Skeletal muscle tissue (tissue), 4 donors: ENCODE data around the gene ZNF784. TPM values are rescaled to one million over a fixed set of nuclear protein-coding genes. Genes with fewer than 3 reads are reported as not detected.
"Not testable (repeated sequence)": the region's sequence is repeated elsewhere in the genome, so short reads cannot be mapped to it uniquely, and the experiment has no call there.

Source experiments
- H3K27ac ChIP-seq: one replicate; pipeline ENCODE4 v1.7.0; 2013; ENCODE audit warnings: mild to moderate bottlenecking, low read depth, low read length, inconsistent platforms
- H3K27me3 ChIP-seq, 3 donors: one replicate each; pipeline ENCODE4 v1.7.0; 2013; ENCODE audit warnings: low read length in 3 of 3; ENCODE audit not compliant: control insufficient read depth in 3 of 3, insufficient read depth in 3 of 3
- H3K36me3 ChIP-seq, 3 donors: one replicate each; pipeline ENCODE4 v1.7.0; 2013; ENCODE audit warnings: low read length in 3 of 3; ENCODE audit not compliant: control insufficient read depth in 3 of 3, insufficient read depth in 3 of 3
- H3K4me1 ChIP-seq, 3 donors: one replicate each; pipeline ENCODE4 v1.7.0; 2013; ENCODE audit warnings: low read length in 3 of 3, mild to moderate bottlenecking in 3 of 3; ENCODE audit not compliant: control insufficient read depth in 3 of 3, insufficient read depth in 3 of 3
- H3K4me3 ChIP-seq, 3 donors: one replicate each; pipeline ENCODE4 v1.7.0; 2013; ENCODE audit warnings: low read length in 3 of 3
- H3K9ac ChIP-seq, 3 donors: one replicate each; pipeline ENCODE4 v1.7.0; 2013; ENCODE audit warnings: low read length in 3 of 3, mild to moderate bottlenecking in 3 of 3, moderate library complexity in 2 of 3, low read depth in 1 of 3
- H3K9me3 ChIP-seq, 3 donors: one replicate each; pipeline ENCODE4 v1.7.0; 2013; ENCODE audit warnings: low read length in 3 of 3; ENCODE audit not compliant: control insufficient read depth in 3 of 3
- total RNA-seq: library from RNA; depleted of rRNA; stranded (reverse); fragments of >200 nt; gene quantifications from one replicate; pipeline ENCODE4 v1.2.3, GENCODE V29; 2014
- donor health status: Osteomylitis.

Gene ZNF784
- total RNA-seq, 1 donor from 2014 or later: 8.9 TPM

DNA sequence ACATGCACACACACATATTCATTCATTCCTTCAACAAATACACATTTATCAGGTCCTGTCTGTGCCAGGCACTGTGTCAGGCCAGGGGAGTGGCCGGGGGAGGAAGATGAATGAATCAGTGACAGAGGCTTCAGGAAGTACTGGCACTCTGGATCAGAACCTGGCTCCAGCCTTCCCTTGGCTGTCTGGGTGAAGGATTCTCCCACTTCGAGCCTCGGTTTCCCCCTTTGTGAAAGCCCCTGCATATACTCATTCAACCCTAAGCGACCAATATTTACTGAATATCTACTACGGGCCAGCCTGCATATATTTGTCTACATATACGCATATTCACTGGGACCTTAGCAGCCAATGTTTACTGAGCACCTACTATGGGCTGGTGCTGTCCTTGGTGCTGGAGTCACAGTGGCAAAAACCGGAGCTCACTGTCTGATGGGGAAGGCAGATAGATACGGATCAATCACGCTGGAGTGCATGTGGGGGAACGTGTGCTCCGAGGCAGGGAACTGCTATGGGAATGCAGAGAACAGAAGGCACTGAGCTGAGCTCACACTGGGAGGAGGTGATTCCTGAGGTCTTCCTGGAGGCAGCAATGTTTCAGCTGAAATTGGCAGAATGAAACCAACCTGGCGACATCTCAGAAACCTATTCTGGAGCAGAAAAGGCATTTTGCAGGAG, 43.1 kb downstream of the ZNF784 start:
- H3K4me1 ChIP-seq: peaks cover 18 to 25% (median 21%) of the 10 kb centered on the region in 3 donors
- peak overlapping the region; percentile 85 to 87 (median 86) for H3K4me3 ChIP-seq
- peak overlapping the region; percentile 87 to 91 (median 87) for H3K9ac ChIP-seq
- H3K27me3 ChIP-seq: peaks cover 2 to 14% (median 10%) of the 10 kb centered on the region in 3 donors
- no peaks in the 10 kb centered on the region for H3K9me3 ChIP-seq
- H3K36me3 ChIP-seq: peaks cover 0 to 12% (median 6%) of the 10 kb centered on the region in 3 donors
- peak overlapping the region; percentile 95 for H3K27ac ChIP-seq

DNA sequence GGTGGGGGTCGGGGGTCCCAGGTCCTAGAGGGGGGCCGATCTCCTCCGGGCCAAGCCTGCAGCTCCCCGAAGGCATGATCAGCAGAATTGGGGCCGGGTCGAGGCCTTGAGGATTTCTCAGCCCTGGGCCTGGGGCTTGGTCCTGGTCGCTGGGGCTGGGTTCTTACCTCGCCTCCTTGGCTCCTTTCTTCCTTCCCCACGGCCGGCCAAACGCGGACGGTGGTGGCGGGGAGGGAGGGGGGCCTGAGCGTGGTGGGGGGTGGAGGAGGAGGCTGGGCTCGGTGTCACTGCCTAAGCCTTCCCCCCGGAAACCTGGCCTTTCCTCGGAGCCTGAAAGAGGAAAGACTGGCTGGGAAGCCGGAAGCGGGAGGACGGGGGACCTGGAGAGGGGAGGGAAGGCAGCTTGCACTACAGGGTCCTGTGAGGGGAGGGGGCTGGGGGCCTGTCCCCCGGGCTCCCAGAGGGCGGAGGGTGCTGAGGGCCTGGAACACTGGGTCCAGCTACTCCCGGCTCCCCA, 43.7 kb downstream of the ZNF784 start, which contains the start of gene ZNF579:
TSS of gene ZNF579 (minus strand) at position 221 of the 517 bp plus-strand sequence. CDS start 1,209 bp downstream, outside the sequence.
- peak within 1 kb of the TSS; percentile 95 for H3K27ac ChIP-seq
- H3K4me3 ChIP-seq: peak within 1 kb of the TSS; percentile 85 to 87 (median 86)
- peaks cover 0 to 9% (median 6%) of the 10 kb centered on the region in 3 donors for H3K27me3 ChIP-seq
- peak within 1 kb of the TSS; percentile 90 to 94 (median 91) for H3K9ac ChIP-seq
- peaks cover 12 to 20% (median 16%) of the 10 kb centered on the region in 3 donors for H3K4me1 ChIP-seq
- no peaks in the 10 kb centered on the region for H3K9me3 ChIP-seq
- H3K36me3 ChIP-seq: peaks cover 0 to 12% (median 6%) of the 10 kb centered on the region in 3 donors

DNA sequence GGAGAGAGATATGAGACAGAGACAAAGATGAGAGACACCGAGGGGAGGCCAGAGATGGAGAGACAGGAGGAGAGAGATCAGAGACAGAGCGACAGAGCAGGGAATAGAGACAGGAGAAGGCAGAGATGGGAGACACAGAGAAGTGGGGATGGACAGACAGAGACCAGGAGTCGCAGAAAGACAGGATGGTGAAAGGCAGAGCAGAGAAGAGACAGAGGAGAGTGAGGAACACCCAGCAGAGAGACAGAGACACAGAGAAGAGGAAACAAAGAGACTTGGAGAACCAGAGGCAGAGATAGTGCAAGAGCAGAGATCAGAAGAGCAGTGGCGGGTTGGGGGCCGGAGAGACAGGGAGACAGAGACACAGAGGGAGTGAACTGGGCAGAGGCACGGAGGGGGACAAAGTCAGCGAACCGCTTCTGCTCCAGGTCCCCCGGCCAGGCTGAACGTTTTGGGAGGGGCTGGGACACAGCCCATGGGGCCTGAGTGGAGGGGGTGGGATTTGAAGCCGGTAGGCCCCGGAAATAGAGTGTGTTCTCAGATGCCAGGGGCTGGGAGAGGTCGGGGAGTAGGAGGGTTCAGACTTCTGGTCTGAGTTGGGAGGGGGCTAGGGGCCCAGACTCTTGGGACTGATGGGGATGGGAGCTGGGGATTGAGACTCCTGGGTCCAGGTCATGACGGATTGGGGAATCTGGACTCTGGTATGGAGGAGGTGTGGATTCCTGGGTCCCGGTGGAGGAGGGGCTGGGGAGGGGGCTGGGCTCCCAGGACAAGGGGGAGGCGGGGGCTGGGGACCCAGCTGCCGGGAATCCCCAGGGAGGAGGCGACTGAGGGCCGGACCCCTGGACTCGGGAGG, 44.4 kb downstream of the ZNF784 start:
- peak overlapping the region; percentile 95 for H3K27ac ChIP-seq
- H3K36me3 ChIP-seq: peaks cover 0 to 12% (median 6%) of the 10 kb centered on the region in 3 donors
- peak overlapping the region; percentile 85 to 87 (median 86) for H3K4me3 ChIP-seq
- peaks cover 0 to 5% (median 3%) of the 10 kb centered on the region in 3 donors for H3K27me3 ChIP-seq
- peaks cover 12 to 20% (median 13%) of the 10 kb centered on the region in 3 donors for H3K4me1 ChIP-seq
- H3K9me3 ChIP-seq: no peaks in the 10 kb centered on the region
- H3K9ac ChIP-seq: peak overlapping the region; percentile 90 to 94 (median 91)

DNA sequence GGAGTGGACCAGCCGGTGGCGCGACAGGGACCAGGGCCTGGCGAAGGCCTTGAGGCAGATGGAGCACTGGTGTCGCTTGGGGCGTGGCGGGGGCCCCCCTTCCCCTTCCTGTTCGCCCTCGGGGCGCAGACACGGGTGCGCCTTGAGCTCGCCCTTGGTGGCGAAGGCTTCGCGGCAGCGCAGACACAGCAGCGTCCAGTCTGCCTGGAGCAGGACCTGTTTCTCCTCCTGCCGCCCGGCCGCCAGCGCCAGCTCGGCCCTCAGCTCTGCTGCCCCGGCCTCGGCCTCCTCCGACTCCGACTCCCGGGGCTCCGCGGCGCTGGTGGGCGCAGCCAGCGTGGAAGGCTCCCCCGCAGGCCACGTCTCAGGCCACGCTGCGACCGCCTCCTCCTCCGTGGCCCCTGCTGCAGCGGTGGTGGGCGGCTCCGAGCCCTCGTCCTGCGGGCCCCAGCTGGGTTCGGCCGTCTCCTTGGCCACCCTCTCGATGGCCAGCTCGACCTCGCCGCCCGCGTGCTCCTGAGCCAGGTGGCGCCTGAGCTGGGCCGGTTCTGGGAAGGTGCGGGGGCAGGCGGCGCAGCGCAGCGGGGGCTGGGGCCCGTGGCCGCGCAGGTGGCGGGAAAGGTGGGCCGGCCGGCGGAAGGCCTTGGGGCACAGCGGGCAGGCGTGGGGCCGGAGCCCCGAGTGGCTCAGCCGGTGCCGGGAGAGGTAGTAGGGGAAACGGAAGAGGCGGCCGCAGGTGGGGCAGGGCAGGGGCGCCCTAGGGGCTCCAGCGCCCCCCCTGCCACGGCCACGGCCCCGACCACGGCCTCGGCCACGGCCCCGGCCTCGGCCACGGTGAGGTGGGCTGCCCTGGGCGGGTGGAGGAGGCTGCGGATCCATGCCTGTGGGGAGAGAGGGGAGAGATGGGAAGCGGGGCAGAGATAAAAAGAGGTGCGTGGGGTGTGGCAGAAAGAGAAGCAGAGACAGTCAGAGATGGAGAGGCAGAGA, 45.3 kb downstream of the ZNF784 start:
- peak overlapping the region; percentile 90 to 94 (median 91) for H3K9ac ChIP-seq
- H3K27me3 ChIP-seq: no peaks in the 10 kb centered on the region
- peaks cover 0 to 12% (median 6%) of the 10 kb centered on the region in 3 donors for H3K36me3 ChIP-seq
- H3K9me3 ChIP-seq: no peaks in the 10 kb centered on the region
- H3K4me3 ChIP-seq: peak overlapping the region; percentile 85 to 87 (median 86)
- H3K27ac ChIP-seq: peak overlapping the region; percentile 95
- peaks cover 12 to 20% (median 13%) of the 10 kb centered on the region in 3 donors for H3K4me1 ChIP-seq

DNA sequence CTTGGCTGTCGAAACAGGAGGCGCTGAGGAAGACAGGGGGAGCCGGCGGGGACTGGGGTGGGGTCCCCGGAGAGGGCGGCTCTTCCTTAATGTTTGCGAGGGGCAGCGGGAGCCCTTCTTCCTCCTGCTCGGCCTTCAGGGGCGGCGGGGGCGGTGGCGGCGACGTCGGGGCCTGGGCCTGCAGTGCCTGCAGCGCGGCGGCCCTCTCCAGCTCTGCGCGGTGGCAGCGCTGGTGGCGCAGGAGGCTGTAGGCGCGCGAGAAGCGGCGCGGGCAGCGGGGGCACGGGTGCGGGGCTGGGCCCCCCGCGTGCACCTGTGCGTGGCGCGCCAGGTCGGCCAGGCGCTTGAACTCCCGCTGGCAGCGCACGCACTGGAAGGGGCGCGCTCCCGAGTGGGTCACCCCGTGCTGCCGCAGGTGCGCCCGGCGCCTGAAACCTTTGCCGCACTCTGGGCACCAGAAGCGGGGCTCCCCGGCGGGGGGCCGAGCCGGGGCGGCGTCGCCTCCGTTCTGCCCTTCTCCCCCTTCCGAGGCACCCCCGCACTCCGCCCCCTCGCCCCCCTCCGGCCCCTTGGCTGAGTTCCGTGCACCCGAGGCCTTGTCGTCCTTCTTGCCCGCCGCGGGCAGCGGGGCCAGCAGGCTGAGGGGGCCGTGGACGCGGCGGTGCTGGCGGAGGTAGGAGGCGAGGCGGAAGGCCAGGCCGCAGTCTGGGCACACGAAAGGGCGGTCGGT, 46.2 kb downstream of the ZNF784 start:
- Histone ChIP-seq H3K36me3 (peaks cover 0 to 12% (median 6%) of the 10 kb centered on the region in 3 donors), H3K4me1 (peaks cover 12 to 20% (median 13%) of the 10 kb centered on the region in 3 donors), H3K27ac (no peak overlapping the region), H3K9ac (no peak overlapping the region), H3K9me3 (no peaks in the 10 kb centered on the region), H3K27me3 (no peaks in the 10 kb centered on the region), H3K4me3 (no peak overlapping the region)

DNA sequence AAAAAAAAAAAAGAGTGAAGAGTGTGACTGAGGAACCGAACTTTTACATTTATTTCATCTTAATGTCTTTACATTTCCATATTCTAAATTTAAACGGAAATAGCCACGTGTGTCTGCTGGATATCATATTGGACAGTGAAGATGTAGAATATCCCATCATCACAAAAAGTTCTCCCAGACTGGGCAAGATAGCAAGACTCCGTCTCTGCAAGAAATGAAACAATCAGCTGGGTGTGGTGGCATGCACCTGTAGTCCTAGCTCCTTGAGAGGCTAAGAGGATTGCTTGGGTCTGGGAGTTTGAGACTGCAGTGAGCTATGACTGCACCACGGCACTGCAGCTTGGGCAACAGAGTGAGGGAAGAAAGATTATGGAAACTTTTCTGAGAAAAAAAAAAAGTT, 47.6 kb downstream of the ZNF784 start:
- no peaks in the 10 kb centered on the region for H3K27me3 ChIP-seq
- H3K9ac ChIP-seq: no peak overlapping the region
- no peak overlapping the region for H3K27ac ChIP-seq
- no peak overlapping the region for H3K4me3 ChIP-seq
- H3K4me1 ChIP-seq: peaks cover 12 to 16% (median 12%) of the 10 kb centered on the region in 3 donors
- no peaks in the 10 kb centered on the region for H3K9me3 ChIP-seq
- H3K36me3 ChIP-seq: peaks cover 0 to 12% (median 6%) of the 10 kb centered on the region in 3 donors

DNA sequence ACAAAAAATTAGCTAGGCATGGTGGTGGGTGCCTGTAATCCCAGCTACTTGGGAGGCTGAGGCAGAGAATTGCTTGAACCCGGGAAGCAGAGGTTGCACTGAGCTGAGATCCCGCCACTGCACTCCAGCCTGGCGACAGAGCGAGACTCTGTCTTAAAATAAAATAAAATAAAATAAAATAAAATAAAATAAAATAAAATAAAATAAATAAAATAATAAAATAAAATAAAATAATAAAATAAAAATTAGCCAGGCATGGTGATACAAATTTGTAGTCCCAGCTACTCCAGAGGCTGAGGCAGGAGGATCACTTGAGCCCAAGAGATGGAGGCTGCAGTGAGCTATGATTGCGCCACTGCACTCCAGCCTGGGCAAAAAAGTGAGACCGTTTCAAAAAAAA, 50.4 kb downstream of the ZNF784 start:
- H3K4me3 ChIP-seq, H3K27me3 ChIP-seq, H3K27ac ChIP-seq, H3K9ac ChIP-seq, H3K9me3 ChIP-seq, H3K4me1 ChIP-seq: not testable (repeated sequence)
- H3K36me3 ChIP-seq: peaks cover 0 to 12% (median 6%) of the 10 kb centered on the region in 3 donors
